Gastroesophageal sphincter (tissue), 4 donors: ENCODE results near the gene OPCML. TPM values are rescaled to one million over a fixed set of nuclear protein-coding genes. Genes with fewer than 3 reads are reported as not detected.

Experiments
- ATAC-seq: fragments of 150-250 bp; one replicate; pipeline ENCODE4 v1.9.1; 2016; ENCODE audit warnings: mild to moderate bottlenecking, moderate library complexity
- H3K27ac ChIP-seq, 4 donors: fragments of 200-600 bp; sonication (generic) in 3 of 4; 1 replicate in 3 of 4; 2 replicates in 1 of 4; pipeline ENCODE4 v1.5.1; 2016 to 2019
- H3K27me3 ChIP-seq: fragments of 200-600 bp; sonication (generic); one replicate; pipeline ENCODE4 v1.5.1; 2019
- H3K36me3 ChIP-seq, 2 donors: fragments of 200-600 bp; sonication (generic); one replicate each; pipeline ENCODE4 v1.5.1; 2019; ENCODE audit warnings: control low read depth in 1 of 2
- H3K4me1 ChIP-seq, 3 donors: fragments of 200-600 bp; sonication (generic); 1 replicate in 2 of 3; 2 replicates in 1 of 3; pipeline ENCODE4 v1.5.1; 2016 to 2019; ENCODE audit warnings: control low read depth in 2 of 3
- H3K4me3 ChIP-seq, 2 donors: fragments of 200-600 bp; sonication (generic); one replicate each; pipeline ENCODE4 v1.5.1; 2019; ENCODE audit warnings: mild to moderate bottlenecking in 1 of 2, moderate library complexity in 1 of 2
- H3K9me3 ChIP-seq, 3 donors: fragments of 200-600 bp; sonication (generic); one replicate each; pipeline ENCODE4 v1.5.1; 2017 to 2019; ENCODE audit warnings: control low read depth in 2 of 3
- EP300 ChIP-seq: sonication (generic); formaldehyde crosslinking; IDR thresholded peaks from one replicate; pipeline ENCODE4 v1.6.1; 2017; ENCODE audit warnings: antibody characterized with exemption, mild to moderate bottlenecking
- POLR2A ChIP-seq, 2 donors: fragments of 450-650 bp; IDR thresholded peaks; one replicate each; pipeline ENCODE4 v1.6.1; 2017; ENCODE audit warnings: antibody characterized with exemption in 2 of 2, mild to moderate bottlenecking in 2 of 2, moderate library complexity in 1 of 2
- POLR2AphosphoS5 ChIP-seq: sonication (generic); formaldehyde crosslinking; IDR thresholded peaks from one replicate; pipeline ENCODE4 v1.6.1; 2017; ENCODE audit warnings: antibody characterized with exemption
- WGBS, 2 donors: methylation state at CpG; one replicate each; pipeline ENCODE4 v1.1.5; 2018; ENCODE audit warnings: low coverage in 1 of 2; 5-methylcytosine and 5-hydroxymethylcytosine counted together
- total RNA-seq, 4 donors: library from RNA; depleted of rRNA; stranded (reverse); fragments of >200 nt; gene quantifications; one replicate each; pipeline ENCODE4 v1.1.0, GENCODE V29; 2016
- TF ChIP-seq, protein P1 (sequence below), 4 experiments: fragments of 200-600 bp in 2 of 4; fragments of 450-650 bp in 2 of 4; sonication (generic) in 1 of 4; IDR thresholded peaks; one replicate each; pipeline ENCODE4 v1.5.1; 2017 to 2019; ENCODE audit warnings: antibody characterized with exemption in 4 of 4, mild to moderate bottlenecking in 2 of 4, moderate library complexity in 2 of 4

Gene OPCML
- total RNA-seq, 4 donors from 2014 or later = 0.13 to 0.93 (median 0.33) TPM

DNA sequence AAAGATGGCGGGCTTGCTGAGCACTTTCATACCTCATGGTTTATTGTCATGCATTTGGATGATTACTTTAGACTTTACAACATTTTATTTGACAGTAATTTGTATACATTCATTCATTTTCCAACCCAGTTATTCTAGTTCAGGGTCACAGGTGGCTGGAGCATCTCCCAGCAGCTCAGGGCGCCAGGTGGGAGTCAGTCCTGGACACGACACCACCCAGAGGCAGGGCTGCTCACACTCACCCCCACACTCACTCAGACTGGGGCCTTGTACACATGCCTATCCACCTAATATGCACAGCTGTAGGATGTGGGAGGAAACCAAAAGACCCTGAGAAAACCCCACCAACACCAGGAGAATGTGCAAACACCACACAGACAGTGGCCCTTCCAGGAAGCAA, 123.9 kb downstream of the OPCML start:
- Histone ChIP-seq H3K27ac (no peak overlapping the region), H3K27me3 (no peaks in the 10 kb centered on the region), H3K4me3 (no peak overlapping the region), H3K4me1 (no peaks in the 10 kb centered on the region), H3K9me3 (no peaks in the 10 kb centered on the region), H3K36me3 (no peaks in the 10 kb centered on the region)
- 75 to 90% methylated on average over 1 of the region's 3 CpGs for WGBS, 2 donors
- no peak for TF ChIP-seq POLR2AphosphoS5
- no peak for TF ChIP-seq EP300
- TF ChIP-seq POLR2A (IDR thresholded peaks at IDR 0.05) = no peak
- TF ChIP-seq, protein P1, sequence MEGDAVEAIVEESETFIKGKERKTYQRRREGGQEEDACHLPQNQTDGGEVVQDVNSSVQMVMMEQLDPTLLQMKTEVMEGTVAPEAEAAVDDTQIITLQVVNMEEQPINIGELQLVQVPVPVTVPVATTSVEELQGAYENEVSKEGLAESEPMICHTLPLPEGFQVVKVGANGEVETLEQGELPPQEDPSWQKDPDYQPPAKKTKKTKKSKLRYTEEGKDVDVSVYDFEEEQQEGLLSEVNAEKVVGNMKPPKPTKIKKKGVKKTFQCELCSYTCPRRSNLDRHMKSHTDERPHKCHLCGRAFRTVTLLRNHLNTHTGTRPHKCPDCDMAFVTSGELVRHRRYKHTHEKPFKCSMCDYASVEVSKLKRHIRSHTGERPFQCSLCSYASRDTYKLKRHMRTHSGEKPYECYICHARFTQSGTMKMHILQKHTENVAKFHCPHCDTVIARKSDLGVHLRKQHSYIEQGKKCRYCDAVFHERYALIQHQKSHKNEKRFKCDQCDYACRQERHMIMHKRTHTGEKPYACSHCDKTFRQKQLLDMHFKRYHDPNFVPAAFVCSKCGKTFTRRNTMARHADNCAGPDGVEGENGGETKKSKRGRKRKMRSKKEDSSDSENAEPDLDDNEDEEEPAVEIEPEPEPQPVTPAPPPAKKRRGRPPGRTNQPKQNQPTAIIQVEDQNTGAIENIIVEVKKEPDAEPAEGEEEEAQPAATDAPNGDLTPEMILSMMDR (IDR thresholded peaks at IDR 0.05) = no peak
- no peak for ATAC-seq

DNA sequence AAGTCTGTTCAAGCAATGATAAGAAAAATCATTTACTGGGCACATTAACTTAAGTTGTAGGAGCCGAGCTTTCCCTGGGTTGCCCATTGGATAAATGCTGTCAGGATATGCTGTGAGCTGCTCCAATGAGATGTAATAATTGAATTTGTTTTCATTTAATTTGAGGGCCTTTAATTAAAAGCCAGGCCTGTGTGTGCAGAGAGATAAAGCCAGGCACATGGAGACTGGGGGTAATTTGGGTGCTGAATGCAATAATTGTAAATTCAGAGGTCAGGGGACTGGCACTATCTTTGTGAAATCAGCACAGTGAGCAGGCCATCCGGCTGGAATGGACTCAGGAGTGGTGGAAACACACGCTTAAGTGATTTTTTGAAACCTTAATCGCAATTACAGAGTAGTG, 125.8 kb downstream of the OPCML start:
- no peaks in the 10 kb centered on the region for H3K4me1 ChIP-seq
- no peaks in the 10 kb centered on the region for H3K27me3 ChIP-seq
- no peak for ATAC-seq
- no peaks in the 10 kb centered on the region for H3K9me3 ChIP-seq
- no peak overlapping the region for H3K4me3 ChIP-seq
- H3K36me3 ChIP-seq = no peaks in the 10 kb centered on the region
- TF ChIP-seq EP300 (no peak), POLR2A (IDR thresholded peaks at IDR 0.05) (no peak), POLR2AphosphoS5 (no peak)
- TF ChIP-seq, protein P1 (IDR thresholded peaks at IDR 0.05) = no peak
- WGBS, 2 donors = 62 to 73% methylated on average over 4 of the region's 4 CpGs
- H3K27ac ChIP-seq = no peak overlapping the region

DNA sequence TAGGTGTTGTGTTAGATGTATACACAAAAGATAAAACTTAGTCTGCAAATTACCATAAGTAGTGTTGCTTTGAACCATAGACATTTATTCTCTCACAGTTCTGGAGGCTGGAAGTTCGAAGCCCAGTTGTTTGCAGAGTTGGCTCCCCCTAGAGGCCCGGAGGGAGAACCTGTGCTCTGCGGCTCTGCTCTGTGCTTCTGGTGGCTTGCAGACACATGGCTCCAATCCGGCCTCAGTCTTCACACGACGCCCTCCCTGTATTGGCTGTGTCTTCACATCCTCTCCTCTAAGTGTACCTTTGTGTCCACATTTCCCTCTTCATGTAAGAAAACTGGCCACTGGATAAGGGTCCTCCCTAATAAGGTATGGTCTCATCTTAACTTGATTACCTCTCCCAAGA, 128.4 kb downstream of the OPCML start:
- H3K9me3 ChIP-seq = no peaks in the 10 kb centered on the region
- H3K4me3 ChIP-seq = no peak overlapping the region
- H3K36me3 ChIP-seq = no peaks in the 10 kb centered on the region
- TF ChIP-seq POLR2AphosphoS5 (no peak), EP300 (no peak), POLR2A (IDR thresholded peaks at IDR 0.05) (no peak)
- TF ChIP-seq, protein P1 (IDR thresholded peaks at IDR 0.05) = no peak
- no peaks in the 10 kb centered on the region for H3K4me1 ChIP-seq
- H3K27ac ChIP-seq = no peak overlapping the region
- H3K27me3 ChIP-seq = no peaks in the 10 kb centered on the region
- WGBS, 2 donors = 81 to 93% methylated on average over 5 of the region's 6 CpGs
- no peak for ATAC-seq

DNA sequence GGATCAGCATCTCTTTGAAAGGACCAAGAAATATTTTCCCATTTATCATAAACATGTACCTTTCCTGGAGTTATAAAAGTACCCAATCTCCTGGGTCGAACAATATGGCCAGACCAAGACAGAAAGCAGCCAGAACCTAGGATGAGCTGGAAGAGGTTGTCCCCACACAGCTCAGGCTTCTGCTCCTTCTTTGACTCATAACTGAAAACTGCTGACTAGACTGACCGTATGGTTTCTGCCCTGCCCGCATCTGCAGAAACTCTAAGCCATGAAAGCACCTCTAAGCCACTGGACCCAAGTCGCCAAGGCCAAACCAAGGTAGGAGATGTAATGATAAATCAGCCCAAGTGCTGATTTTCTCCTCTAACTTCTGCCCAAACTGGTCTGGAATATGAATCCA, 129.8 kb downstream of the OPCML start:
- no peak overlapping the region for H3K4me3 ChIP-seq
- no peaks in the 10 kb centered on the region for H3K27me3 ChIP-seq
- no peaks in the 10 kb centered on the region for H3K9me3 ChIP-seq
- H3K27ac ChIP-seq = no peak overlapping the region
- ATAC-seq = no peak
- WGBS, 2 donors = 73 to 88% methylated on average over 1 to 3 of the region's 4 CpGs
- TF ChIP-seq, protein P1 (IDR thresholded peaks at IDR 0.05) = no peak
- no peak for TF ChIP-seq POLR2AphosphoS5
- TF ChIP-seq POLR2A (IDR thresholded peaks at IDR 0.05) = no peak
- TF ChIP-seq EP300 = no peak
- H3K36me3 ChIP-seq = no peaks in the 10 kb centered on the region
- no peaks in the 10 kb centered on the region for H3K4me1 ChIP-seq

DNA sequence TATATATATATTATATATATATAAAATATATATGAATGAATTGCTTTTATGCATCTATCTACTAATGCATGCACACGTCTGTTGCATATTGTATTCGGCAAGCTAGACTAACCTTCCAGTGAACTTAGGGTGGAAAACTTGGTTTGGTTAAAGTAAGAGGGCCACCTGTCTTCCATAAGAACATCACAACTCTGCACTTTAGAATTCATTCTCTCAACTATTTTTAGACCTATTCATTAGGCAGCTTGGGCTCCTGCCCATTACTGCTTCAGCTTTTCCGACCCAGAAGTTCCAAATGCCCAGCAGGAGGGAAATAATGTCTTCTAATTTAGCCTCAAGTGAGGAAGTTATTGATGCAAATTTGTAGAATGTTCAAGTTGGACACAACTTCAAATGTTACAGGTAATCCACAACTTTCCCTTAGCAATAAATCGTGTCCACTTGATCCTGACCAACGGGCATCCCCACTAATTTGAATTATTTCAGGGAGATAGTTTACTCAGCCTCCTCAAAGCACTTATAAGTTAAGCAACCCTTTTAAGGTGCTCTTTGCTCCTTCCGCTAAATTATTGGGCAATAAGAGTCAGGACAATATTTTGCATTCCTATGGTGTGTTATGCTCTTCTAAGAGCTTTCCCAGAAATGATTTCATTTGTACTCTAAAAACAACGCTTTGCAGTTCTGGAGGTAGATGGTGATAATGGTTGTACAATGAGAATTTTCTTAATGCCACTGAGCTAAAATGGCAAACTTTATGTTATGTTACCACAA, 132.3 kb downstream of the OPCML start:
- Histone ChIP-seq H3K36me3 (no peaks in the 10 kb centered on the region), H3K27ac (no peak overlapping the region), H3K4me3 (no peak overlapping the region), H3K4me1 (no peaks in the 10 kb centered on the region), H3K9me3 (no peaks in the 10 kb centered on the region), H3K27me3 (no peaks in the 10 kb centered on the region)
- WGBS, 2 donors = 47 to 67% methylated on average over 7 of the region's 7 CpGs
- peak; percentile 45 for TF ChIP-seq POLR2AphosphoS5
- TF ChIP-seq, protein P1 (IDR thresholded peaks at IDR 0.05) = no peak
- no peak for TF ChIP-seq POLR2A (IDR thresholded peaks at IDR 0.05)
- no peak for TF ChIP-seq EP300
- no peak for ATAC-seq
